HEK293 (cell line): Measurements from ENCODE around the gene FOXP4.
A peak's percentile ranks its signal among the peaks of the same experiment; 100 is the strongest.
"Not testable (repeated sequence)": the region's sequence is repeated elsewhere in the genome, so short reads cannot be mapped to it uniquely, and the experiment has no call there.

Experiments used
- CTCF ChIA-PET: fragments of 350-600 bp; formaldehyde crosslinking; extraction: SDS; loops from one replicate; lab custom pipeline; 2021; ENCODE audit warnings: antibody characterized with exemption; lab: Yijun Ruan, JAX
- POLR2A ChIA-PET: fragments of 300-600 bp; formaldehyde crosslinking; extraction: SDS; loops from one replicate; lab custom pipeline; 2020; ENCODE audit warnings: antibody characterized with exemption, inconsistent platforms; lab: Yijun Ruan, JAX
- H3K27ac ChIP-seq: fragments of 200-500 bp; sonication (Bioruptor generic); 2 replicates; pipeline ENCODE4 v1.5.1; 2014; ENCODE audit warnings: low read depth, low read length, control low read depth, inconsistent platforms; ENCODE audit errors: extremely low read depth
- H3K36me3 ChIP-seq, 2 experiments: fragments of 200-500 bp in 1 of 2; sonication (Bioruptor generic) in 1 of 2; 1 replicate in 1 of 2; 2 replicates in 1 of 2; pipeline ENCODE4 v1.5.1; 2014 to 2017; ENCODE audit warnings: inconsistent platforms in 2 of 2, low read length in 2 of 2; ENCODE audit not compliant: control insufficient read depth in 2 of 2, insufficient read depth in 1 of 2
- H3K4me1 ChIP-seq: fragments of 200-500 bp; sonication (Bioruptor generic); 2 replicates; pipeline ENCODE4 v1.5.1; 2014; ENCODE audit warnings: mild to moderate bottlenecking, low read length, inconsistent platforms; ENCODE audit not compliant: control insufficient read depth, insufficient read depth
- H3K4me3 ChIP-seq: 2 replicates; pipeline ENCODE4 v1.5.1; 2011; ENCODE audit warnings: low read depth, mild to moderate bottlenecking, control low read depth, low read length, moderate library complexity
- H3K9me3 ChIP-seq: fragments of 200-500 bp; sonication (Bioruptor generic); 2 replicates; pipeline ENCODE4 v1.5.1; 2014; ENCODE audit warnings: low read depth, low read length, inconsistent platforms; ENCODE audit not compliant: control insufficient read depth, insufficient read depth
- GLI2 ChIP-seq: fragments of 450-650 bp; formaldehyde crosslinking; IDR thresholded peaks from 2 replicates; pipeline ENCODE4; 2017; ENCODE audit warnings: missing biosample characterization, missing genetic modification characterization, low read depth, borderline replicate concordance
- PRDM1 ChIP-seq: fragments of 450-650 bp; formaldehyde crosslinking; IDR thresholded peaks from 2 replicates; pipeline ENCODE4; 2016; ENCODE audit warnings: missing biosample characterization, missing genetic modification characterization
- RBAK ChIP-seq: fragments of 450-650 bp; formaldehyde crosslinking; IDR thresholded peaks from 2 replicates; pipeline ENCODE4 v1.5.1; 2016; ENCODE audit warnings: missing biosample characterization, missing genetic modification characterization
- ZBTB21 ChIP-seq: fragments of 450-650 bp; formaldehyde crosslinking; IDR thresholded peaks from 2 replicates; pipeline ENCODE4 v1.5.1; 2017; ENCODE audit warnings: missing biosample characterization, missing genetic modification characterization
- ZNF121 ChIP-seq: fragments of 450-650 bp; formaldehyde crosslinking; IDR thresholded peaks from 2 replicates; pipeline ENCODE4 v1.5.1; 2016; ENCODE audit warnings: missing biosample characterization, missing genetic modification characterization
- ZNF19 ChIP-seq: fragments of 450-650 bp; formaldehyde crosslinking; IDR thresholded peaks from 2 replicates; pipeline ENCODE4; 2016; ENCODE audit warnings: missing biosample characterization, missing genetic modification characterization, low read depth
- ZNF202 ChIP-seq: fragments of 450-650 bp; formaldehyde crosslinking; IDR thresholded peaks from 2 replicates; pipeline ENCODE4 v1.5.1; 2016; ENCODE audit warnings: missing biosample characterization, missing genetic modification characterization, borderline replicate concordance
- ZNF266 ChIP-seq: fragments of 450-650 bp; formaldehyde crosslinking; IDR thresholded peaks from 2 replicates; pipeline ENCODE4 v1.5.1; 2016; ENCODE audit warnings: missing biosample characterization, missing genetic modification characterization, low read depth
- ZNF292 ChIP-seq: fragments of 450-650 bp; formaldehyde crosslinking; IDR thresholded peaks from 2 replicates; pipeline ENCODE4 v1.5.1; 2016; ENCODE audit warnings: low read depth, missing biosample characterization, missing genetic modification characterization, borderline replicate concordance
- ZNF366 ChIP-seq: fragments of 450-650 bp; formaldehyde crosslinking; conservative IDR thresholded peaks from 2 replicates; pipeline ENCODE4 v1.5.1; 2016; ENCODE audit warnings: missing biosample characterization, missing genetic modification characterization
- ZNF394 ChIP-seq: fragments of 450-650 bp; formaldehyde crosslinking; IDR thresholded peaks from 2 replicates; pipeline ENCODE4 v1.5.1; 2016; ENCODE audit warnings: missing biosample characterization, missing genetic modification characterization, mild to moderate bottlenecking, moderate library complexity, borderline replicate concordance
- ZNF510 ChIP-seq: fragments of 450-650 bp; formaldehyde crosslinking; IDR thresholded peaks from 2 replicates; pipeline ENCODE4 v1.5.1; 2018; ENCODE audit warnings: mild to moderate bottlenecking, missing genetic modification characterization, missing biosample characterization; ENCODE audit not compliant: insufficient replicate concordance
- ZNF529 ChIP-seq: fragments of 450-650 bp; formaldehyde crosslinking; IDR thresholded peaks from 2 replicates; pipeline ENCODE4 v1.5.1; 2017; ENCODE audit warnings: missing genetic modification characterization, missing biosample characterization; ENCODE audit not compliant: insufficient replicate concordance
- ZNF549 ChIP-seq: fragments of 450-650 bp; IDR thresholded peaks from 2 replicates; pipeline ENCODE4 v1.5.1; 2018; ENCODE audit warnings: missing biosample characterization, missing genetic modification characterization, mild to moderate bottlenecking, inconsistent platforms, moderate library complexity
- ZNF624 ChIP-seq: fragments of 450-650 bp; formaldehyde crosslinking; IDR thresholded peaks from 2 replicates; pipeline ENCODE4 v1.5.1; 2017; ENCODE audit warnings: missing biosample characterization, missing genetic modification characterization
- ZNF626 ChIP-seq: fragments of 450-650 bp; sonication (Bioruptor Pico); formaldehyde crosslinking; IDR thresholded peaks from 2 replicates; pipeline ENCODE4 v1.5.1; 2018; ENCODE audit warnings: missing biosample characterization, missing genetic modification characterization, inconsistent platforms
- ZNF629 ChIP-seq: fragments of 450-650 bp; formaldehyde crosslinking; IDR thresholded peaks from 2 replicates; pipeline ENCODE4 v1.5.1; 2017; ENCODE audit warnings: missing biosample characterization, missing genetic modification characterization
- ZSCAN16 ChIP-seq: fragments of 450-650 bp; formaldehyde crosslinking; IDR thresholded peaks from 2 replicates; pipeline ENCODE4 v1.5.1; 2016; ENCODE audit warnings: missing biosample characterization, missing genetic modification characterization
- ZXDB ChIP-seq: fragments of 450-650 bp; formaldehyde crosslinking; IDR thresholded peaks from 2 replicates; pipeline ENCODE4 v1.5.1; 2016; ENCODE audit warnings: missing biosample characterization, missing genetic modification characterization
- TF ChIP-seq, protein P1 (sequence below): fragments of 450-650 bp; formaldehyde crosslinking; IDR thresholded peaks from 2 replicates; pipeline ENCODE4 v1.5.1; 2016; ENCODE audit warnings: missing biosample characterization, missing genetic modification characterization, borderline replicate concordance
- TF ChIP-seq, protein P2 (sequence below): fragments of 450-650 bp; formaldehyde crosslinking; IDR thresholded peaks from 2 replicates; pipeline ENCODE4 v1.5.1; 2016; ENCODE audit warnings: missing biosample characterization, missing genetic modification characterization
- TF ChIP-seq, protein P3 (sequence below): fragments of 450-650 bp; formaldehyde crosslinking; IDR thresholded peaks from 2 replicates; pipeline ENCODE4 v1.5.1; 2016; ENCODE audit warnings: missing biosample characterization, missing genetic modification characterization
- TF ChIP-seq, protein P4 (sequence below): fragments of 450-650 bp; IDR thresholded peaks from 2 replicates; pipeline ENCODE4 v1.5.1; 2018; ENCODE audit warnings: missing biosample characterization, mild to moderate bottlenecking, missing genetic modification characterization
- TF ChIP-seq, protein P5 (sequence below): fragments of 450-650 bp; formaldehyde crosslinking; IDR thresholded peaks from 2 replicates; pipeline ENCODE4 v1.5.1; 2016; ENCODE audit warnings: missing biosample characterization, missing genetic modification characterization

The FOXP4 gene

DNA sequence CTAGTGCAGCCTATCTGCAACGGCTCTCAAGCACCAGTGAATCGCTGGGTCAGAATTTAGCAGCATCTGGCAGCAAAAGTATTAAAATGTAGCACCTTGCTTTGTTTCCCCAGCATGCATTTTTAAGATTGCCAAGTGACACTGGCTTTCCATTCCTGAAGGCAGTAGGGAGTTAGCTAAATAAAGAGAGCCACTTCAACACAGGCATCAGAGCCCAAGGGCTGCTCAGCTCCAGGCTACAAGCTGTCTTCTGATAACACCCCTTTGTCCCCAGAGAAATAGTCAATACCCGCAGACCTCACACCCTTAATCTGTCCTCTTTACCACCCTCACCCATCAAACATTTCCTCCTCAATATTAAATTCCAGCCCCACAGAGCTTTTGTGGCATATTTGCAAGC lies 72.4 kb downstream of the FOXP4 start (continued):
- TF ChIP-seq, protein P1, sequence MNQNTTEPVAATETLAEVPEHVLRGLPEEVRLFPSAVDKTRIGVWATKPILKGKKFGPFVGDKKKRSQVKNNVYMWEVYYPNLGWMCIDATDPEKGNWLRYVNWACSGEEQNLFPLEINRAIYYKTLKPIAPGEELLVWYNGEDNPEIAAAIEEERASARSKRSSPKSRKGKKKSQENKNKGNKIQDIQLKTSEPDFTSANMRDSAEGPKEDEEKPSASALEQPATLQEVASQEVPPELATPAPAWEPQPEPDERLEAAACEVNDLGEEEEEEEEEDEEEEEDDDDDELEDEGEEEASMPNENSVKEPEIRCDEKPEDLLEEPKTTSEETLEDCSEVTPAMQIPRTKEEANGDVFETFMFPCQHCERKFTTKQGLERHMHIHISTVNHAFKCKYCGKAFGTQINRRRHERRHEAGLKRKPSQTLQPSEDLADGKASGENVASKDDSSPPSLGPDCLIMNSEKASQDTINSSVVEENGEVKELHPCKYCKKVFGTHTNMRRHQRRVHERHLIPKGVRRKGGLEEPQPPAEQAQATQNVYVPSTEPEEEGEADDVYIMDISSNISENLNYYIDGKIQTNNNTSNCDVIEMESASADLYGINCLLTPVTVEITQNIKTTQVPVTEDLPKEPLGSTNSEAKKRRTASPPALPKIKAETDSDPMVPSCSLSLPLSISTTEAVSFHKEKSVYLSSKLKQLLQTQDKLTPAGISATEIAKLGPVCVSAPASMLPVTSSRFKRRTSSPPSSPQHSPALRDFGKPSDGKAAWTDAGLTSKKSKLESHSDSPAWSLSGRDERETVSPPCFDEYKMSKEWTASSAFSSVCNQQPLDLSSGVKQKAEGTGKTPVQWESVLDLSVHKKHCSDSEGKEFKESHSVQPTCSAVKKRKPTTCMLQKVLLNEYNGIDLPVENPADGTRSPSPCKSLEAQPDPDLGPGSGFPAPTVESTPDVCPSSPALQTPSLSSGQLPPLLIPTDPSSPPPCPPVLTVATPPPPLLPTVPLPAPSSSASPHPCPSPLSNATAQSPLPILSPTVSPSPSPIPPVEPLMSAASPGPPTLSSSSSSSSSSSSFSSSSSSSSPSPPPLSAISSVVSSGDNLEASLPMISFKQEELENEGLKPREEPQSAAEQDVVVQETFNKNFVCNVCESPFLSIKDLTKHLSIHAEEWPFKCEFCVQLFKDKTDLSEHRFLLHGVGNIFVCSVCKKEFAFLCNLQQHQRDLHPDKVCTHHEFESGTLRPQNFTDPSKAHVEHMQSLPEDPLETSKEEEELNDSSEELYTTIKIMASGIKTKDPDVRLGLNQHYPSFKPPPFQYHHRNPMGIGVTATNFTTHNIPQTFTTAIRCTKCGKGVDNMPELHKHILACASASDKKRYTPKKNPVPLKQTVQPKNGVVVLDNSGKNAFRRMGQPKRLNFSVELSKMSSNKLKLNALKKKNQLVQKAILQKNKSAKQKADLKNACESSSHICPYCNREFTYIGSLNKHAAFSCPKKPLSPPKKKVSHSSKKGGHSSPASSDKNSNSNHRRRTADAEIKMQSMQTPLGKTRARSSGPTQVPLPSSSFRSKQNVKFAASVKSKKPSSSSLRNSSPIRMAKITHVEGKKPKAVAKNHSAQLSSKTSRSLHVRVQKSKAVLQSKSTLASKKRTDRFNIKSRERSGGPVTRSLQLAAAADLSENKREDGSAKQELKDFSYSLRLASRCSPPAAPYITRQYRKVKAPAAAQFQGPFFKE (tag by site-specific recombination) = no peak
- TF ChIP-seq ZNF624 (tag by site-specific recombination) (no peak), ZNF549 (tag by site-specific recombination) (no peak), ZNF292 (tag by site-specific recombination) (no peak), ZNF529 (no peak), RBAK (tag by site-specific recombination) (no peak), PRDM1 (tag by site-specific recombination) (no peak), ZSCAN16 (tag by site-specific recombination) (no peak), ZNF366 (no peak), ZNF121 (no peak), ZNF626 (no peak)
- TF ChIP-seq, protein P2, sequence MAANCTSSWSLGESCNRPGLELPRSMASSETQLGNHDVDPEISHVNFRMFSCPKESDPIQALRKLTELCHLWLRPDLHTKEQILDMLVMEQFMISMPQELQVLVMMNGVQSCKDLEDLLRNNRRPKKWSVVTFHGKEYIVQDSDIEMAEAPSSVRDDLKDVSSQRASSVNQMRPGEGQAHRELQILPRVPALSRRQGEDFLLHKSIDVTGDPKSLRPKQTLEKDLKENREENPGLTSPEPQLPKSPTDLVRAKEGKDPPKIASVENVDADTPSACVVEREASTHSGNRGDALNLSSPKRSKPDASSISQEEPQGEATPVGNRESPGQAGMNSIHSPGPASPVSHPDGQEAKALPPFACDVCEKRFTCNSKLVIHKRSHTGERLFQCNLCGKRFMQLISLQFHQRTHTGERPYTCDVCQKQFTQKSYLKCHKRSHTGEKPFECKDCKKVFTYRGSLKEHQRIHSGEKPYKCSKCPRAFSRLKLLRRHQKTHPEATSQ (tag by site-specific recombination) = no peak
- TF ChIP-seq, protein P3, sequence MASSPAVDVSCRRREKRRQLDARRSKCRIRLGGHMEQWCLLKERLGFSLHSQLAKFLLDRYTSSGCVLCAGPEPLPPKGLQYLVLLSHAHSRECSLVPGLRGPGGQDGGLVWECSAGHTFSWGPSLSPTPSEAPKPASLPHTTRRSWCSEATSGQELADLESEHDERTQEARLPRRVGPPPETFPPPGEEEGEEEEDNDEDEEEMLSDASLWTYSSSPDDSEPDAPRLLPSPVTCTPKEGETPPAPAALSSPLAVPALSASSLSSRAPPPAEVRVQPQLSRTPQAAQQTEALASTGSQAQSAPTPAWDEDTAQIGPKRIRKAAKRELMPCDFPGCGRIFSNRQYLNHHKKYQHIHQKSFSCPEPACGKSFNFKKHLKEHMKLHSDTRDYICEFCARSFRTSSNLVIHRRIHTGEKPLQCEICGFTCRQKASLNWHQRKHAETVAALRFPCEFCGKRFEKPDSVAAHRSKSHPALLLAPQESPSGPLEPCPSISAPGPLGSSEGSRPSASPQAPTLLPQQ = no peak
- TF ChIP-seq, protein P4, sequence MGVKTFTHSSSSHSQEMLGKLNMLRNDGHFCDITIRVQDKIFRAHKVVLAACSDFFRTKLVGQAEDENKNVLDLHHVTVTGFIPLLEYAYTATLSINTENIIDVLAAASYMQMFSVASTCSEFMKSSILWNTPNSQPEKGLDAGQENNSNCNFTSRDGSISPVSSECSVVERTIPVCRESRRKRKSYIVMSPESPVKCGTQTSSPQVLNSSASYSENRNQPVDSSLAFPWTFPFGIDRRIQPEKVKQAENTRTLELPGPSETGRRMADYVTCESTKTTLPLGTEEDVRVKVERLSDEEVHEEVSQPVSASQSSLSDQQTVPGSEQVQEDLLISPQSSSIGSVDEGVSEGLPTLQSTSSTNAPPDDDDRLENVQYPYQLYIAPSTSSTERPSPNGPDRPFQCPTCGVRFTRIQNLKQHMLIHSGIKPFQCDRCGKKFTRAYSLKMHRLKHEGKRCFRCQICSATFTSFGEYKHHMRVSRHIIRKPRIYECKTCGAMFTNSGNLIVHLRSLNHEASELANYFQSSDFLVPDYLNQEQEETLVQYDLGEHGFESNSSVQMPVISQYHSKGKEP = no peak
- TF ChIP-seq, all 188 proteins: peak for 0

DNA sequence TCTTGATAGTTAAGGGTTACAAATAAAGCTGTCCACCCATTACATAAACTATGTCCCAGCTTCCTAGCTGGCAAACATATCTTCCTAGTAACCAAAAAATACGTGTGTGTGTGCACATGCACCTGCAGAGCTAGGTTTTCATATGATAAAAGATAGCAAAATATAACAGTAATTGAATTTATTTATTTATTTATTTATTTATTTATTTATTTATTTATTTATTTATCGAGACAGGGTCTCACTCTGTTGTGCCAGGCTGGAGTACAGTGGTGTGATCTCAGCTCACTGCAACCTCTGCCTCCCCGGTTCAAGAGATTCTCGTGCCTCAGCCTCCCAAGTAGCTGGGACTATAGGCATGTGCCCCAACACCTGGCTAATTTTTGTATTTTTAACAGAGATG lies 73.0 kb downstream of the FOXP4 start:
- H3K27ac ChIP-seq, H3K9me3 ChIP-seq, H3K4me3 ChIP-seq, H3K4me1 ChIP-seq, POLR2A ChIA-PET, H3K36me3 ChIP-seq: not testable (repeated sequence)
- CTCF ChIA-PET = interaction anchor here (0.6 to 2.3 kb wide), 5 partner anchors 13 to 1360 kb away, joined by 3 to 8 read pairs (median 5); partner anchors contain the start of gene PEX6
- peak; percentile 41; the same call in 1 of the 2 replicates for TF ChIP-seq ZNF629
- TF ChIP-seq, protein P5, sequence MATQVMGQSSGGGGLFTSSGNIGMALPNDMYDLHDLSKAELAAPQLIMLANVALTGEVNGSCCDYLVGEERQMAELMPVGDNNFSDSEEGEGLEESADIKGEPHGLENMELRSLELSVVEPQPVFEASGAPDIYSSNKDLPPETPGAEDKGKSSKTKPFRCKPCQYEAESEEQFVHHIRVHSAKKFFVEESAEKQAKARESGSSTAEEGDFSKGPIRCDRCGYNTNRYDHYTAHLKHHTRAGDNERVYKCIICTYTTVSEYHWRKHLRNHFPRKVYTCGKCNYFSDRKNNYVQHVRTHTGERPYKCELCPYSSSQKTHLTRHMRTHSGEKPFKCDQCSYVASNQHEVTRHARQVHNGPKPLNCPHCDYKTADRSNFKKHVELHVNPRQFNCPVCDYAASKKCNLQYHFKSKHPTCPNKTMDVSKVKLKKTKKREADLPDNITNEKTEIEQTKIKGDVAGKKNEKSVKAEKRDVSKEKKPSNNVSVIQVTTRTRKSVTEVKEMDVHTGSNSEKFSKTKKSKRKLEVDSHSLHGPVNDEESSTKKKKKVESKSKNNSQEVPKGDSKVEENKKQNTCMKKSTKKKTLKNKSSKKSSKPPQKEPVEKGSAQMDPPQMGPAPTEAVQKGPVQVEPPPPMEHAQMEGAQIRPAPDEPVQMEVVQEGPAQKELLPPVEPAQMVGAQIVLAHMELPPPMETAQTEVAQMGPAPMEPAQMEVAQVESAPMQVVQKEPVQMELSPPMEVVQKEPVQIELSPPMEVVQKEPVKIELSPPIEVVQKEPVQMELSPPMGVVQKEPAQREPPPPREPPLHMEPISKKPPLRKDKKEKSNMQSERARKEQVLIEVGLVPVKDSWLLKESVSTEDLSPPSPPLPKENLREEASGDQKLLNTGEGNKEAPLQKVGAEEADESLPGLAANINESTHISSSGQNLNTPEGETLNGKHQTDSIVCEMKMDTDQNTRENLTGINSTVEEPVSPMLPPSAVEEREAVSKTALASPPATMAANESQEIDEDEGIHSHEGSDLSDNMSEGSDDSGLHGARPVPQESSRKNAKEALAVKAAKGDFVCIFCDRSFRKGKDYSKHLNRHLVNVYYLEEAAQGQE (tag by site-specific recombination) = peak; percentile 76
- peak; percentile 95 for TF ChIP-seq ZNF394 (tag by site-specific recombination)
- 0 out of 2 replicates have a peak, but pooled peaks have one; percentile 47 for TF ChIP-seq ZNF19 (tag by site-specific recombination)
- peak; percentile 60; the same call in 1 of the 2 replicates for TF ChIP-seq ZNF266 (tag by site-specific recombination)
- peak; percentile 37; the same call in 1 of the 2 replicates for TF ChIP-seq ZXDB
- TF ChIP-seq ZNF510 (tag by site-specific recombination) = peak; percentile 66
- TF ChIP-seq ZBTB21 (tag by site-specific recombination) = 0 out of 2 replicates have a peak, but pooled peaks have one; percentile 25
- peak; percentile 74; the same call in 1 of the 2 replicates for TF ChIP-seq ZNF202 (tag by site-specific recombination)
- peak; percentile 12; the same call in 1 of the 2 replicates for TF ChIP-seq GLI2 (tag by site-specific recombination)
